Liver (tissue), 3 donors: ENCODE results near the gene TXN.
A peak's percentile ranks its signal among the peaks of the same experiment; 100 is the strongest.

Experiments used
- ATF3 ChIP-seq: IDR thresholded peaks from 2 replicates; pipeline ENCODE4 v1.6.1; 2016; ENCODE audit warnings: antibody characterized with exemption
- CTCF ChIP-seq: fragments of 150-350 bp; IDR thresholded peaks from 2 replicates; pipeline ENCODE4 v1.5.1; 2017; ENCODE audit warnings: improper control_type of control experiment, low read depth, low read length; ENCODE audit not compliant: missing input control
- FOXA1 ChIP-seq: IDR thresholded peaks from 2 replicates; pipeline ENCODE4 v1.6.1; 2016; ENCODE audit warnings: antibody characterized with exemption
- GABPA ChIP-seq, 2 donors: IDR thresholded peaks in 1 of 2; conservative IDR thresholded peaks in 1 of 2; 2 replicates each; pipeline ENCODE4 v1.6.1; 2016; ENCODE audit warnings: antibody characterized with exemption in 2 of 2, mild to moderate bottlenecking in 1 of 2, moderate library complexity in 1 of 2
- HNF4G ChIP-seq: IDR thresholded peaks from 2 replicates; pipeline ENCODE4 v1.6.1; 2016; ENCODE audit warnings: antibody characterized with exemption
- JUND ChIP-seq, 2 donors: IDR thresholded peaks; 2 replicates each; pipeline ENCODE4 v1.6.1; 2016; ENCODE audit warnings: antibody characterized with exemption in 2 of 2
- MAX ChIP-seq: IDR thresholded peaks from 2 replicates; pipeline ENCODE4 v1.6.1; 2016; ENCODE audit warnings: antibody characterized with exemption
- RAD21 ChIP-seq, 2 donors: IDR thresholded peaks; 2 replicates each; pipeline ENCODE4 v1.6.1; 2016; ENCODE audit warnings: antibody characterized with exemption in 2 of 2, mild to moderate bottlenecking in 2 of 2
- REST ChIP-seq: IDR thresholded peaks from 2 replicates; pipeline ENCODE4 v1.6.1; 2016; ENCODE audit warnings: antibody characterized with exemption, mild to moderate bottlenecking
- RXRA ChIP-seq, 2 donors: IDR thresholded peaks; 2 replicates each; pipeline ENCODE4 v1.6.1; 2017 to 2018; ENCODE audit warnings: antibody characterized with exemption in 2 of 2, mild to moderate bottlenecking in 1 of 2
- SP1 ChIP-seq: IDR thresholded peaks from 2 replicates; pipeline ENCODE4 v1.6.1; 2018; ENCODE audit warnings: antibody characterized with exemption, mild to moderate bottlenecking
- TAF1 ChIP-seq: conservative IDR thresholded peaks from 2 replicates; pipeline ENCODE4 v1.6.1; 2016; ENCODE audit warnings: antibody characterized with exemption, mild to moderate bottlenecking
- YY1 ChIP-seq: IDR thresholded peaks from 2 replicates; pipeline ENCODE4 v1.6.1; 2016; ENCODE audit warnings: antibody characterized with exemption, mild to moderate bottlenecking
- donor health status: healthy.
- donor health status: healthy.

- TF ChIP-seq ATF3 (peak; percentile 82), CTCF (no peak), REST (peak; percentile 91), RXRA (IDR thresholded peaks at IDR 0.05) (peak; percentile 95 to 97), RAD21 (IDR thresholded peaks at IDR 0.05) (peak; percentile 62 to 71), MAX (peak; percentile 93), HNF4G (peak; percentile 99), TAF1 (no peak), GABPA (IDR thresholded peaks at IDR 0.05 in 1 of 2, conservative IDR thresholded peaks at IDR 0.05 in 1 of 2) (peak in 1 of 2 donors; percentile 54), JUND (IDR thresholded peaks at IDR 0.05) (peak; percentile 84 to 95), YY1 (peak; percentile 88), SP1 (peak; percentile 98), FOXA1 (peak; percentile 90)
Measured at GRCh38 chr9:110220809-110221208, 35.5 kb downstream of the TXN start.
